Measurements from ENCODE around the gene IZUMO3.

- TF ChIP-seq CTCF (optimal IDR thresholded peaks at IDR 0.05 in 1 of 3, IDR thresholded peaks at IDR 0.05 in 1 of 3, conservative IDR thresholded peaks at IDR 0.05 in 1 of 3; ENCODE audit: extremely low read depth in 1 of 3, insufficient read depth in 2 of 3, low read length in 3 of 3), result no peak
- no peak for TF ChIP-seq EZH2 (IDR thresholded peaks at IDR 0.05; ENCODE audit: low read length)
Measured at GRCh38 chr9:24497671-24498070, 48.0 kb downstream of the IZUMO3 start.

Measured in keratinocyte (primary cell).